Measurements from ENCODE around the gene ARL15. TPM values are rescaled to one million over a fixed set of nuclear protein-coding genes. Genes with fewer than 3 reads are reported as not detected.

The ARL15 gene
- total RNA-seq, 1 experiment from 2014 or later = 13.0 TPM

DNA sequence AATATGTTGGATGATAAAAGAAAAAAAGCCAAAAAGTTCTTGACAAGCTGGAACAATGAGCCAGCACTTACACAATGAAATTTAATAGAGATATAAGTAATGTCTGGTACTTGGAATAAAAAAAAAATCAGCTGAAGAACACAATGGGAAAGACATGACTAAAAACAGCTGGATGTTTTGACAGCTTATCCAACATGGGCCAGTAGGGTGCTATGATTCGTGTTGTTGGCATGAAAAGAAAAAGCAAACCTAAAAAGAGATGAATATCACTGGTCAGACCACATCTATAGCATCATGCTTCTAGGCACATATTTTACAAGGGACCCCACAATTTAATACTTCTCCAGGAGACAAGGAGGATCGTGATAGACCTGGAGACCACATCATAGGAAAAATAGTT is 175.3 kb downstream of the ARL15 start:
- Mint-ChIP-seq H3K27ac (no peak overlapping the region), H3K27me3 (ENCODE audit: low read depth) (no peaks in the 10 kb centered on the region), H3K36me3 (ENCODE audit: insufficient read depth in 1 of 3, low read depth in 3 of 3) (no peaks in the 10 kb centered on the region), H3K9me3 (no peaks in the 10 kb centered on the region), H3K4me1 (no peaks in the 10 kb centered on the region), H3K4me3 (no peak overlapping the region)
- Histone ChIP-seq H3K23ac (ENCODE audit: insufficient read length, low read depth, low read length) (no peak overlapping the region), H3K4ac (ENCODE audit: low read depth, low read length) (no peak overlapping the region), H2BK12ac (ENCODE audit: insufficient read length, low read depth, low read length) (no peak overlapping the region), H2BK20ac (ENCODE audit: low read depth, low read length, poor library complexity, severe bottlenecking) (no peak overlapping the region), H3K9ac (ENCODE audit: extremely low read depth, insufficient read length, low read length) (no peak overlapping the region), H2BK120ac (ENCODE audit: low read depth, low read length, poor library complexity, severe bottlenecking) (no peak overlapping the region), H3K18ac (ENCODE audit: insufficient read length, low read depth, low read length) (no peak overlapping the region), H3K4me1 (ENCODE audit: insufficient read depth, low read length) (no peaks in the 10 kb centered on the region), H3K56ac (ENCODE audit: insufficient read length, low read depth, low read length) (no peak overlapping the region), H3K79me1 (ENCODE audit: insufficient read depth, low read depth, low read length, poor library complexity, severe bottlenecking) (no peaks in the 10 kb centered on the region), H3K4me2 (ENCODE audit: insufficient read depth, insufficient read length, low read length) (no peak overlapping the region), H2AK5ac (ENCODE audit: insufficient read length, low read length) (no peak overlapping the region), H2AFZ (ENCODE audit: low read length) (no peak overlapping the region), H3K14ac (ENCODE audit: insufficient read depth, low read length) (no peak overlapping the region), H3K27me3 (ENCODE audit: insufficient read depth, low read length) (no peaks in the 10 kb centered on the region), H3K27ac (ENCODE audit: insufficient read length, low read depth, low read length) (no peak overlapping the region), H2BK15ac (ENCODE audit: low read depth, low read length) (no peak overlapping the region), H3K79me2 (ENCODE audit: insufficient read depth, low read length) (no peaks in the 10 kb centered on the region; the same call in 1 of the 2 replicates), H4K5ac (ENCODE audit: insufficient read length, low read depth, low read length) (no peak overlapping the region), H3T11ph (ENCODE audit: low read length) (no peak overlapping the region), H2BK5ac (ENCODE audit: insufficient read length, low read length) (no peak overlapping the region), H4K91ac (ENCODE audit: insufficient read length, low read depth, low read length) (no peak overlapping the region), H4K8ac (replicated peaks; ENCODE audit: insufficient read length, low read depth, low read length) (no peak overlapping the region), H3K9me3 (ENCODE audit: control insufficient read depth, low read depth, low read length) (no peaks in the 10 kb centered on the region), H3K23me2 (ENCODE audit: insufficient read length, low read depth, low read length, poor library complexity, severe bottlenecking) (no peaks in the 10 kb centered on the region), H4K20me1 (ENCODE audit: control insufficient read depth, insufficient read depth, insufficient read length) (no peaks in the 10 kb centered on the region)
- WGBS (ENCODE audit: extremely low coverage, insufficient read length, low lambda C conversion rate) = no CpG with 5 or more reads among the region's 2 CpGs
- DNase-seq = no peak
- TF ChIP-seq, protein P1, sequence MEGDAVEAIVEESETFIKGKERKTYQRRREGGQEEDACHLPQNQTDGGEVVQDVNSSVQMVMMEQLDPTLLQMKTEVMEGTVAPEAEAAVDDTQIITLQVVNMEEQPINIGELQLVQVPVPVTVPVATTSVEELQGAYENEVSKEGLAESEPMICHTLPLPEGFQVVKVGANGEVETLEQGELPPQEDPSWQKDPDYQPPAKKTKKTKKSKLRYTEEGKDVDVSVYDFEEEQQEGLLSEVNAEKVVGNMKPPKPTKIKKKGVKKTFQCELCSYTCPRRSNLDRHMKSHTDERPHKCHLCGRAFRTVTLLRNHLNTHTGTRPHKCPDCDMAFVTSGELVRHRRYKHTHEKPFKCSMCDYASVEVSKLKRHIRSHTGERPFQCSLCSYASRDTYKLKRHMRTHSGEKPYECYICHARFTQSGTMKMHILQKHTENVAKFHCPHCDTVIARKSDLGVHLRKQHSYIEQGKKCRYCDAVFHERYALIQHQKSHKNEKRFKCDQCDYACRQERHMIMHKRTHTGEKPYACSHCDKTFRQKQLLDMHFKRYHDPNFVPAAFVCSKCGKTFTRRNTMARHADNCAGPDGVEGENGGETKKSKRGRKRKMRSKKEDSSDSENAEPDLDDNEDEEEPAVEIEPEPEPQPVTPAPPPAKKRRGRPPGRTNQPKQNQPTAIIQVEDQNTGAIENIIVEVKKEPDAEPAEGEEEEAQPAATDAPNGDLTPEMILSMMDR (conservative IDR thresholded peaks at IDR 0.05) = no peak
